Progenitor cell of endocrine pancreas (in vitro differentiated cells): Measurements from ENCODE around the gene UBR3. TPM values are rescaled to one million over a fixed set of nuclear protein-coding genes. Genes with fewer than 3 reads are reported as not detected.
"Not testable (repeated sequence)": the region's sequence is repeated elsewhere in the genome, so short reads cannot be mapped to it uniquely, and the experiment has no call there.

Source experiments
- DNase-seq: peaks from one replicate; pipeline ENCODE4 v3.0.0; 2021; ENCODE audit warnings: low spot score; ENCODE audit not compliant: unreplicated experiment
- H3K27ac Mint-ChIP-seq: 2 replicates; pipeline ENCODE4 v1.8.0; 2021; ENCODE audit warnings: mild to moderate bottlenecking, moderate library complexity, mixed read lengths
- H3K27me3 Mint-ChIP-seq: 2 replicates; pipeline ENCODE4 v1.8.0; 2021; ENCODE audit warnings: mixed read lengths
- H3K36me3 Mint-ChIP-seq: 2 replicates; pipeline ENCODE4 v1.8.0; 2022; ENCODE audit warnings: mixed read lengths; ENCODE audit not compliant: insufficient read depth
- H3K4me1 Mint-ChIP-seq: 2 replicates; pipeline ENCODE4 v1.8.0; 2021; ENCODE audit warnings: low read depth, mixed read lengths
- H3K4me3 Mint-ChIP-seq: 2 replicates; pipeline ENCODE4 v1.8.0; 2021; ENCODE audit warnings: low read depth, mild to moderate bottlenecking, moderate library complexity, mixed read lengths
- H3K9me3 Mint-ChIP-seq: 2 replicates; pipeline ENCODE4 v1.8.0; 2021; ENCODE audit warnings: low read depth, mixed read lengths
- CTCF ChIP-seq: fragments of 200-600 bp; sonication (generic); IDR thresholded peaks from one replicate; pipeline ENCODE4 v1.5.0; 2021; ENCODE audit warnings: antibody characterized with exemption, mild to moderate bottlenecking; ENCODE audit not compliant: unreplicated experiment
- total RNA-seq: library from RNA; stranded (reverse); gene quantifications from 2 replicates; pipeline ENCODE4 v1.2.1, GENCODE V29; 2021

UBR3 gene
- total RNA-seq, 1 donor from 2014 or later: 36.9 TPM

DNA sequence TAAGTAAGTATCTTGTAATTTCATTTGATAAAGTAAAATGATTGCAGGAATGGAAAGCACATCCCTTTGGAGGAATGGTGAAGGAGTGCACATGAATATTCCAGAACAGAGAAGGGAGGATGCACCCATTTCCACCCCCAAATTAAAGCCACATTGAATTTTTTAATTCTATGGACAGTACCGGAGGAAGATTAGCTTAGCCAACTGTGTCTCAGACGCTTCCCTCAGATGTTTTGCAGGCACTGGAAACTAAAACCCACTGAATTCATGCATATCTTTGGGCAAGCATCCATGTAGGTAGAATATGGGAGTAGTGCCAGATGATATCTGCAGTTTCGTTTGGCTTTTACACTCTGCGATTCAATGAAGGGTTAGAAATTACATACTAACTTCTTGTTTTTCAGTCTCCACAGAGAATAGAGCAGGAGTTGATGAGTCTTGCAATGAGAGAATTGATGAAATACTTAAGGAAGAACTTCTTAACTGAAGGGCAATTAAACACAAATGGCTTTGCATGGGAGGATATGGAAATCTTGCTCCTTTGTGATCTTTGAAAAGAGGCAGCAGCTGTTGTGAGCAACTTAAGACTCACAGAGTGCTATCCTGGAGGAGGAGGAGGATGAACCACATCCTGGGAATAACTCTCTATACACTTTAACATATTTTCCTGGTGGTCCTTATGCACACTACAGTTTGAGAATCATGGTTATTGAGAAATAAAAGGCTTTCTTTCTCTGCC is 279.0 kb downstream of the UBR3 start:
- Mint-ChIP-seq H3K36me3 (no peaks in the 10 kb centered on the region), H3K27me3 (peaks cover 45% of the 10 kb centered on the region), H3K4me3 (no peak overlapping the region), H3K4me1 (no peaks in the 10 kb centered on the region), H3K9me3 (no peaks in the 10 kb centered on the region), H3K27ac (no peak overlapping the region)
- no peak for TF ChIP-seq CTCF
- DNase-seq: no peak

DNA sequence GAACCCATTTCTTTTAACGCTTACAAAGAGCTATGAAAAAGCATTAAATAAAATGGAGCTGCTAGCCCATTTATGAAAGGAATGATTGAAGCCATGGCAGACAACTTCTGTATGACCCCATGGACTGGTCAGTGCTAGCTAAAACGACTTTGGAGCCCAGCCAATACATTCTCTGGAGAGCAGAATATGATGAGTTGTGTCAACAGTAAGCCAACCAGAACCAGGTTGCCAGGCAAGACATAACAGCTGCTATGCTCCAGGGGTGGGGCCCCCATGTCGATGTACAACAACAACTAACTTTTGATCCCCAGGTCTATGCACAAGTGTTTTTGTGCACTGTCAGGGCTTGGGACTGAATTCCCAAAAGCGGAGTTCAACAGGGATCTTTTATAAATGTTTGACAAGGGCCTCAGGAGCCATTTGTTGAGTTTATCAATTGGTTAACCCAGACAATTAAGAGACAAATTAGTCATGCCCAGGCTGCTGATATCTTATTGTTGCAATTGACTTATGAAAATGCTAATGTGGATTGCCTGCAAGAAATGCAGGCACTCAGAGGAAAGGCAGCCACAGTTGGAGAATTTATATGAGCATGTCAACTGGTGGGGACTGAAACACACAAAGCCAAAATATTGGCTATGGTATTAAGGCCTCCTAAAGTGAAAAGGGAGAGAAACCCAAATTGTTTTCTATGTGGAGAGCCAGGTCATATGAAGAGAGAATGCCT is 286.1 kb downstream of the UBR3 start:
- Mint-ChIP-seq H3K27ac (no peak overlapping the region), H3K36me3 (peaks cover 2% of the 10 kb centered on the region), H3K4me3 (no peak overlapping the region), H3K4me1 (peaks cover 3% of the 10 kb centered on the region), H3K27me3 (peaks cover 34% of the 10 kb centered on the region), H3K9me3 (peaks cover 19% of the 10 kb centered on the region)
- no peak for DNase-seq
- TF ChIP-seq CTCF: no peak

DNA sequence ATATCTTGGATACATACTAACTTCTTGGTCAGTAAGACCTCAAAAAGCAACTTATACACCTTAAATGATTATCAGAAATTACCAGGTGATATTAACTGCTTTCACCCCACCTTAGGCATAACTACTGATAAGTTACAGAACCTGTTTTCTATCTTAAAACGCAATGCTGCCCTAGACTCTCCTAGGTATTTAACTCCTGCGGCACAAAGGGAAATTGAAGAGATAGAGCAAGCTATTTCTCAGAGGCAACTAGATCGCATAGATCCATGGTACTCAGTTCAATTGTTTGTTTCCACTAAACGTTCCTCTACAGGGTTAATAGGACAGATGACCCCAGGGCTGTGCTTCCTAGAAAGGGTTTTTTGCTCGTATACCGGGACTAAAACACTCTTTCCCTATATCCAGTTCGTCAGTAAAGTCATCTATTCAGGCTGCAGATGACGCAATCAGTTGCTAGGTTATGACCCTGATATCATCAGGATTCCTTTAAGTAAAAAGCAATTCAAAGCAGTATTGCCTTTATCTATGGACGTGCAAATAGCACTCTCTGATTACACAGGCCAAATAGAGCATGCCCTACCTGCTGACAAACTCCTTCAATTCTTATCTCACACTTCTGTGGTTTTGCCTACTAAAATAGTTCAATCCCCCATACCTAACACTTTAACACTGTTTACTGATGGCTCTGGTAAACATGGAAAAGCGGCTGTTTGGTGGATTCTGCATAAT is 288.4 kb downstream of the UBR3 start:
- Mint-ChIP-seq H3K9me3 (peaks cover 39% of the 10 kb centered on the region), H3K4me3 (no peak overlapping the region), H3K27me3 (peaks cover 21% of the 10 kb centered on the region), H3K27ac (no peak overlapping the region), H3K4me1 (peaks cover 3% of the 10 kb centered on the region), H3K36me3 (peaks cover 8% of the 10 kb centered on the region)
- no peak for DNase-seq
- no peak for TF ChIP-seq CTCF

DNA sequence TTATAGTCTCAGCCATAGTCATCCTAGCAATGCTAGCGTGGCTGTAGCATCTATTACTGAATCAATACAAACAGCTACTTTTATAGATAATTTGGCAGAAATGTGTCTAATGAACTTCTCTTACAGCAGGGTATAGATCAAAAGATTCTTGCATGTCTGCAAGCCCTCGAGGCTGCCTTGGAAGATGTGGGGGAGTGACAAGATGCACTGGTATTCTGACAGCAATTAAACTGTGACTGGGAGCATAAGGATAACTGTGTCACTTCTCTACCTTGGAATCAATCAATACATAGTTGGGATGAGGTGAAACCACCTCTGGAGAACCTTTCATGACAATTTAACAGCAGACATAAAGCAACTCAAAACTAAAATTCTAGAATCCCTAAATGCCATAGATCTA is 291.4 kb downstream of the UBR3 start:
- DNase-seq: no peak
- Mint-ChIP-seq H3K36me3 (peaks cover 9% of the 10 kb centered on the region), H3K9me3 (peaks cover 36% of the 10 kb centered on the region)

DNA sequence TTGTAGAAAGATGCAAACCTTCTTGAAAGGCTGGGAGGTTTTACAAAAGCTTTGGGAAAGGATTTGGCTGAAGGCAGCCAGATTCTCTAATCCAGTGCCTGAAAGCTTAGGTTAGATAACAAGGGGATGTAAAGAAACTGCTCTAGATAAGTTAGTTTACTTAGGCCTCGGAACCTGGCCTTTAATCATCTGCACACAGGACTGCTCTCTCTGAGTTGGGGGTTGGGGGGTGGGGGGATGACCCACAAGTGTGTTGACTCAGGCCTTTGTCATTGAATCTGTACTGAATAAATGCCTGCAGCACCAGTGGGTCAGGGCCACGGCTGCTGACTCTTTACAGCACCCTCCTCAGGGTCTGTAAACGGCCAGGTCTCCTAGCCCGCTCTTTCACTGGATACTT is 292.1 kb downstream of the UBR3 start:
- not testable (repeated sequence) for H3K36me3 Mint-ChIP-seq, DNase-seq, H3K27ac Mint-ChIP-seq, H3K4me1 Mint-ChIP-seq, H3K4me3 Mint-ChIP-seq
- H3K27me3 Mint-ChIP-seq: peaks cover 12% of the 10 kb centered on the region
- H3K9me3 Mint-ChIP-seq: peaks cover 30% of the 10 kb centered on the region

More for the DNA sequence above, 291.4 kb downstream of the UBR3 start:
- Mint-ChIP-seq H3K4me3 (no peak overlapping the region), H3K4me1 (peaks cover 3% of the 10 kb centered on the region), H3K27ac (no peak overlapping the region), H3K27me3 (peaks cover 13% of the 10 kb centered on the region)
- no peak for TF ChIP-seq CTCF
